Measurements from ENCODE around the gene IRF8. TPM values are rescaled to one million over a fixed set of nuclear protein-coding genes. Genes with fewer than 3 reads are reported as not detected.

The IRF8 gene
- polyA plus RNA-seq, 1 experiment: not detected

DNA sequence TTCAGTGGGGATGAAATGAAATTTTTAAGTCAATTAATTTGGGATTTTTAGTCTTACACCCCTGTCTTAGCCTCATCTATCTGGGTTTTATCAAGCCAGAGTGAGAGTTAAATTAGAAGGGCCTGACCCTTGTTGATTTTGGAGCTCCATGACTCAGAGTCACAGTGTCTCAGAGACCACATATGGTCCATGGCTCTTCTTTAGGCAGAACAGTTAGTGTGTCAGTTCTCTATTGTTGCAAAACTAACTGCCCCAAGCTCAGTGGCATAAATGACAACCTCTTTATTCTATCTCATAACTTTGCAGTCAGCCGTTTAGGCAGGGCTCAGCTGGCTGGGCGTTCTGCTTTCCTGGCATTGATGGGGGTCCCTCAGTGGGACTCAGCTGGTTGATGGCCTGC lies 44.7 kb downstream of the IRF8 start:
- CTCF ChIA-PET: interaction anchor here (0.6 kb wide), 2 partner anchors 130 to 480 kb away, joined by 3 to 4 read pairs; no protein-coding TSS in a partner anchor
- Histone ChIP-seq H3K4me3 (ENCODE audit: low read depth, low read length) (no peak overlapping the region), H3K27me3 (ENCODE audit: control insufficient read depth, insufficient read depth, low read length) (peaks cover 12% of the 10 kb centered on the region), H3K36me3 (ENCODE audit: control insufficient read depth, insufficient read depth, low read length) (no peaks in the 10 kb centered on the region)
- POLR2A ChIA-PET: no interaction called here
- DNase-seq (ENCODE audit: low read depth): no peak
- TF ChIP-seq, protein P1, sequence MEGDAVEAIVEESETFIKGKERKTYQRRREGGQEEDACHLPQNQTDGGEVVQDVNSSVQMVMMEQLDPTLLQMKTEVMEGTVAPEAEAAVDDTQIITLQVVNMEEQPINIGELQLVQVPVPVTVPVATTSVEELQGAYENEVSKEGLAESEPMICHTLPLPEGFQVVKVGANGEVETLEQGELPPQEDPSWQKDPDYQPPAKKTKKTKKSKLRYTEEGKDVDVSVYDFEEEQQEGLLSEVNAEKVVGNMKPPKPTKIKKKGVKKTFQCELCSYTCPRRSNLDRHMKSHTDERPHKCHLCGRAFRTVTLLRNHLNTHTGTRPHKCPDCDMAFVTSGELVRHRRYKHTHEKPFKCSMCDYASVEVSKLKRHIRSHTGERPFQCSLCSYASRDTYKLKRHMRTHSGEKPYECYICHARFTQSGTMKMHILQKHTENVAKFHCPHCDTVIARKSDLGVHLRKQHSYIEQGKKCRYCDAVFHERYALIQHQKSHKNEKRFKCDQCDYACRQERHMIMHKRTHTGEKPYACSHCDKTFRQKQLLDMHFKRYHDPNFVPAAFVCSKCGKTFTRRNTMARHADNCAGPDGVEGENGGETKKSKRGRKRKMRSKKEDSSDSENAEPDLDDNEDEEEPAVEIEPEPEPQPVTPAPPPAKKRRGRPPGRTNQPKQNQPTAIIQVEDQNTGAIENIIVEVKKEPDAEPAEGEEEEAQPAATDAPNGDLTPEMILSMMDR (IDR thresholded peaks at IDR 0.05; ENCODE audit: insufficient read depth, low read depth, low read length): no peak

DNA sequence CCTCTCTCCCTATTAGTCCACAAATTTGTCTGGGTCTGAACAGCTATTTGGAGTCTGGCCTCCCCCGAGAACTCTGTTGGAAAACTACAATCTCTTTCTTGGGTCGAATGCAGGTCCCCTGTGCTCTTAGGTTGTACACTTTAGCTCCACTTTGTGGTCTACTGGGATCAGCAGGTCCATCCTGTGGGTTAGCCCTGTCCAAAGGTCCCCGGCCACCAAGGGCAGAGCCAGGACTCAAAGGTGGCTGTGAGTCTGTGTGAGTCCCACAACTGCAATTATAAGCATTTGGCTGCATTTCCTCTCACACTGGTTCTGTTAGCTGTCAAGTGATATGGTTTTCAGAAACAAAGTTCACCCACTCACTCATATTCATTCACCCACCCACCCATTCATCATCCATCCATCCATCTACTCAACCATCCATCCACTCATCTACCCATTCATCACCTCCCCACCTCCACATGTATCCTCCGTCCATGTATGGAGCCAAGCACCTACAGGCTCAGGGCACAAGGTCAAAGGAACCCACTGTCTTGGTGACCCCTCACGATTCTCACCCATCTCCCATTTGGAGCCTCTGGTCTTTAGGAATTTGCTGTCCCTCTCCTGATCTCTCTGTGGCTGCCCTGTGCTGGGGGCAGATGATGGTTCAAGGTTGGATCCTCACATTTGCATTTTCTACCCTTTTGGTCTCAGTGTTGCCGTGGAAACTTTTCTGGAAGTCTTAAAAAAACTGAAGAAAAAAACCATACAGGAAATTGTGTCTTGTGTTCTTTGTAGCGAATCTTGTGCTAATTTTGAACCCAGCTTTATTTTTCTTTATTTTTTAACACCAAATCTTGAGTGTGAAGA lies 45.8 kb downstream of the IRF8 start:
- ChIA-PET POLR2A (no interaction called here), CTCF (no interaction called here)
- no peaks in the 10 kb centered on the region for H3K36me3 ChIP-seq (ENCODE audit: control insufficient read depth, insufficient read depth, low read length)
- H3K27me3 ChIP-seq (ENCODE audit: control insufficient read depth, insufficient read depth, low read length): peaks cover 14% of the 10 kb centered on the region
- TF ChIP-seq, protein P1 (IDR thresholded peaks at IDR 0.05; ENCODE audit: insufficient read depth, low read depth, low read length): no peak
- H3K4me3 ChIP-seq (ENCODE audit: low read depth, low read length): no peak overlapping the region
- no peak for DNase-seq (ENCODE audit: low read depth)

DNA sequence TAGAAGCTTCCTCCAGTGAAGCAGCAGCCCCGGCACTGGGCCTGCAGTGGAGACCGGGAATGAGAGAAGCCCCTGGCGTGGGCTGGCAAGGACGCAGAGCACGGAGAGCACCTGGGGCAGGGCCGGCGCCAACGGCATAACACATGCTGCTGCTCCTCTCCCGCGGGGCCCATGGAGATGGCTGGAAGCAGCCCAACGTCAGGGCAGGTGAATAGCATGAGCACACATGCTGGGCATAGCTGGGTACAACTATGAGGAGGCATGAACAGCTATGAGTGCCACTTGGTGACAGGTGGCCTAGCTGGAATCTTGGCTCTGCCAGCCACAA lies 46.4 kb downstream of the IRF8 start:
- ChIA-PET CTCF (no interaction called here), POLR2A (no interaction called here)
- no peak overlapping the region for H3K4me3 ChIP-seq (ENCODE audit: low read depth, low read length)
- H3K36me3 ChIP-seq (ENCODE audit: control insufficient read depth, insufficient read depth, low read length): no peaks in the 10 kb centered on the region
- peaks cover 18% of the 10 kb centered on the region for H3K27me3 ChIP-seq (ENCODE audit: control insufficient read depth, insufficient read depth, low read length)
- DNase-seq (ENCODE audit: low read depth): no peak
- TF ChIP-seq, protein P1 (IDR thresholded peaks at IDR 0.05; ENCODE audit: insufficient read depth, low read depth, low read length): no peak

DNA sequence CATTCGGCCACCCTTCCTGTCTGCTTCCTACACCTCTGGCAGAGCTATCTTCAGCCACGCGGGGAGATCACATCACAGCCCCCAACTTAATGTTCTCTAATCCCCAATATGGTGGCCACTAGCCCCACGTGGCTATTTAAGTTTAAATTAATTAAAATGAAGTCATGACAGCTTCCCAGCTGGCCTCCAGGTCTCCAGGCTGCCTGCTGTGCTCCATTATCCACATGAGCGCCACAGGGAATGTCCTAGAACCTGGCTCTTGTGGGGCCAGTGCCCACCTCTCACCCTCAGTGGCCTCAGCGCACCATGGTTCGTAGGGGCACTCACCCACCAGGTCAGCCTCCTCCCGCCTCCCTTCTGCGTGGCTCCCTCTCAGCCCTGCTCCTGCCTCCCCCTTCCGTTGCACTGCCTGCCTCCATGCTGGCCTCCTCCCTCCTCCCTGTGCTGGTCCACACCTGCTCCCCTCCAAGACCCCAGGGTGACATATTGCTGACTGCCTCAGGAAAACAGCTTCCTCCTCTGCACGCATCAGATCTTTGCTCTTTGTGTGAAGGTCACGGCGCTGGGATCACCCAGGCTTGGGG lies 47.7 kb downstream of the IRF8 start:
- POLR2A ChIA-PET: no interaction called here
- TF ChIP-seq, protein P1 (IDR thresholded peaks at IDR 0.05; ENCODE audit: insufficient read depth, low read depth, low read length): no peak
- no peak overlapping the region for H3K4me3 ChIP-seq (ENCODE audit: low read depth, low read length)
- no peak for DNase-seq (ENCODE audit: low read depth)
- CTCF ChIA-PET: no interaction called here
- H3K36me3 ChIP-seq (ENCODE audit: control insufficient read depth, insufficient read depth, low read length): no peaks in the 10 kb centered on the region
- peaks cover 20% of the 10 kb centered on the region for H3K27me3 ChIP-seq (ENCODE audit: control insufficient read depth, insufficient read depth, low read length)

DNA sequence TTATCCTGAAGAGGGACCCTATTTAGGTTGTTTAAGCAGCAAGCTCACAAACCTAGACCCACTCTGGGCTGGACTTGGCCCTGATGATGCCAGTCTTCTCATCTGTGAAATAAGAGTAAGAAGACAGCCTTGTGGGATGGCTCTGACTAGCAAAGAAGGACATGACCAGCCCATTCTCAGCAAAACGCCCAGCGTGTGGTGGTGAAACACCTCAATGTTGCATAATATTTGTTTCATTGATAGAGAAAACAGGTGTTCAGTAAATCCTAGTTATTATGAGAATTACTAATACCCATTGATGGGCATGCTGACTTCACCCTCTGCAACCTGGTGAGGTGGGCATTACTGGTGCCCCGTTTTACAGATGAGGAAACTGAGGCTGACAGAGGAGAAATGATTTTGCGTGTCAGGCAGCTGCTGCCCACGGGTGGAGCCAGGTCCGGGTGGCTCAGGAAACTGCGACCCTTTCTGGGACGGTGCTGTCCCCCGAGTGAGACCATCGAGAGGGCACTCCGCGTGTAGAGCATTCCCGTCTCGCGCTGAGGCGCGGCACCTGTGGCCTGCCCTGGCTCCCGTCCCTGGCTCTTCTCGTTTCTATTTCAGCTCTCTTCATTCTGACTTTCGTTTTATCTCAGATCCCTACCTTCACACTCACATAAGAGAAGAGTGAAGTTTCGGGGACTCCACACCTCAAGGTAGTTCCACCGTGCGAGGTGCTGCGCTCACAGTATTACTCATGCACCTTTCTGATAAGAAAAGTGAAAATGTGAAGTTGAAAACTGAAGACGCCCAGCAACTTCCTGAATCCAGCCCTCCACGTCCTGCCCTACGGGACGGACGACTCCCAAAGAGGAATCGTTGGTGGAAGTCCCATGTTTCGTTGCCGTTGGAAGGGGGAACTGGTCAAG lies 48.5 kb downstream of the IRF8 start:
- no peaks in the 10 kb centered on the region for H3K36me3 ChIP-seq (ENCODE audit: control insufficient read depth, insufficient read depth, low read length)
- no peak for DNase-seq (ENCODE audit: low read depth)
- peaks cover 16% of the 10 kb centered on the region for H3K27me3 ChIP-seq (ENCODE audit: control insufficient read depth, insufficient read depth, low read length)
- ChIA-PET POLR2A (no interaction called here), CTCF (no interaction called here)
- H3K4me3 ChIP-seq (ENCODE audit: low read depth, low read length): no peak overlapping the region
- TF ChIP-seq, protein P1 (IDR thresholded peaks at IDR 0.05; ENCODE audit: insufficient read depth, low read depth, low read length): no peak
